CD4-positive, alpha-beta T cell treated with Interleukin-17A for 4 hours (primary cell): Measurements from ENCODE around the gene GIPC1.

Source experiments
- DNase-seq: peaks from one replicate; pipeline ENCODE4 v3.0.0-alpha.2; 2020; ENCODE audit warnings: mixed read lengths

The GIPC1 gene

GRCh38 chr19:14492756-14493337 lies 3.1 kb downstream of the GIPC1 start:
- DNase-seq, result no peak

GRCh38 chr19:14487370-14488125 lies 8.4 kb downstream of the GIPC1 start:
- no peak for DNase-seq

GRCh38 chr19:14482172-14482941 lies 13.6 kb downstream of the GIPC1 start:
- no peak for DNase-seq

- DNase-seq, result no peak
Observed at GRCh38 chr19:14480700-14481079, 15.2 kb downstream of the GIPC1 start.

GRCh38 chr19:14479975-14480699 lies 15.8 kb downstream of the GIPC1 start:
- peak; percentile 74 for DNase-seq

GRCh38 chr19:14479309-14479974 lies 16.5 kb downstream of the GIPC1 start:
- DNase-seq, result no peak

- no peak for DNase-seq
Observed at GRCh38 chr19:14478113-14478545, 17.8 kb downstream of the GIPC1 start.

GRCh38 chr19:14477418-14478112 lies 18.4 kb downstream of the GIPC1 start:
- DNase-seq, result no peak

GRCh38 chr19:14476673-14477401 lies 19.1 kb downstream of the GIPC1 start:
- peak; percentile 15 for DNase-seq

GRCh38 chr19:14476327-14476672 lies 19.6 kb downstream of the GIPC1 start:
- DNase-seq, result no peak

GRCh38 chr19:14475251-14476073 lies 20.5 kb downstream of the GIPC1 start, which contains the start of gene PTGER1:
Gene PTGER1 (minus strand): TSS chr19:14475354. CDS start chr19:14474320, 1,034 bp downstream.
- DNase-seq, result peak; percentile 33

- no peak for DNase-seq
Observed at GRCh38 chr19:14474827-14475226, 21.1 kb downstream of the GIPC1 start.

GRCh38 chr19:14473978-14474578 lies 21.8 kb downstream of the GIPC1 start:
- DNase-seq, result no peak

GRCh38 chr19:14473073-14473977 lies 22.6 kb downstream of the GIPC1 start:
- no peak for DNase-seq

GRCh38 chr19:14472202-14472938 lies 23.6 kb downstream of the GIPC1 start:
- DNase-seq, result peak; percentile 88

GRCh38 chr19:14471436-14472187 lies 24.3 kb downstream of the GIPC1 start:
- DNase-seq, result no peak
